ENCODE results near the gene SPPL2C.
"Not testable (repeated sequence)": the region's sequence is repeated elsewhere in the genome, so short reads cannot be mapped to it uniquely, and the experiment has no call there.

Gene SPPL2C

GRCh38 chr17:45850468-45850867, 5.8 kb downstream of the SPPL2C start:
- DNase-seq: no peak

- DNase-seq: no peak
Measured at GRCh38 chr17:45851022-45851421, 6.3 kb downstream of the SPPL2C start.

GRCh38 chr17:45851464-45851863, 6.8 kb downstream of the SPPL2C start:
- DNase-seq: no peak

GRCh38 chr17:45851873-45852272, 7.2 kb downstream of the SPPL2C start:
- DNase-seq: no peak

GRCh38 chr17:45852535-45853297, 8.0 kb downstream of the SPPL2C start:
- peak; percentile 73 for DNase-seq

- no peak for DNase-seq
Measured at GRCh38 chr17:45854209-45854608, 9.5 kb downstream of the SPPL2C start.

- no peak for DNase-seq
Measured at GRCh38 chr17:45855691-45856336, 11.1 kb downstream of the SPPL2C start.

GRCh38 chr17:45857977-45858708, 13.5 kb downstream of the SPPL2C start:
- no peak for DNase-seq

- DNase-seq: no peak
Measured at GRCh38 chr17:45861165-45861564, 16.5 kb downstream of the SPPL2C start.

- not testable (repeated sequence) for DNase-seq
Measured at GRCh38 chr17:45862127-45862526, 17.4 kb downstream of the SPPL2C start.

GRCh38 chr17:45863857-45864654, 19.4 kb downstream of the SPPL2C start:
- no peak for DNase-seq

- DNase-seq: no peak
Measured at GRCh38 chr17:45867171-45867570, 22.5 kb downstream of the SPPL2C start.

- DNase-seq: no peak
Measured at GRCh38 chr17:45867702-45868101, 23.0 kb downstream of the SPPL2C start.

GRCh38 chr17:45868276-45868675, 23.6 kb downstream of the SPPL2C start:
- DNase-seq: no peak

- DNase-seq: no peak
Measured at GRCh38 chr17:45869676-45870341, 25.1 kb downstream of the SPPL2C start.

- DNase-seq: no peak
Measured at GRCh38 chr17:45870342-45870974, 25.8 kb downstream of the SPPL2C start.

- DNase-seq: no peak
Measured at GRCh38 chr17:45871718-45872117, 27.0 kb downstream of the SPPL2C start.

GRCh38 chr17:45873728-45874127, 29.0 kb downstream of the SPPL2C start:
- DNase-seq: no peak

- DNase-seq: no peak
Measured at GRCh38 chr17:45874151-45874550, 29.5 kb downstream of the SPPL2C start.

GRCh38 chr17:45876539-45876938, 31.9 kb downstream of the SPPL2C start:
- no peak for DNase-seq

GRCh38 chr17:45877467-45877866, 32.8 kb downstream of the SPPL2C start:
- no peak for DNase-seq

- DNase-seq: peak; percentile 59
Measured at GRCh38 chr17:45883063-45883462, 38.4 kb downstream of the SPPL2C start.
